Pancreas (tissue), 10 donors: Measurements from ENCODE around the gene PHYH. TPM values are rescaled to one million over a fixed set of nuclear protein-coding genes. Genes with fewer than 3 reads are reported as not detected.
"Not testable (repeated sequence)": the region's sequence is repeated elsewhere in the genome, so short reads cannot be mapped to it uniquely, and the experiment has no call there.

Experiments
- ATAC-seq, 4 donors: fragments of 200-7000 bp; cut with Tn5 transposase; one replicate each; pipeline versions ENCODE4 v1.8.0 to v1.9.1; 2020; ENCODE audit warnings: mild to moderate bottlenecking in 4 of 4, moderate library complexity in 4 of 4
- DNase-seq, 6 donors: peaks; one replicate each; pipeline ENCODE4 v3.0.0-alpha.2; 2020
- FAIRE-seq: peaks from 2 replicates; lab custom pipeline; 2012; peaks lifted over from hg19 to GRCh38; lab: Jason Lieb, UNC
- H3K27ac ChIP-seq, 4 donors: fragments of 200-600 bp; sonication (generic); 1 replicate in 3 of 4; 2 replicates in 1 of 4; pipeline versions ENCODE4 v1.5.0 to v1.8.0; 2020
- H3K27me3 ChIP-seq, 4 donors: fragments of 200-600 bp; one replicate each; pipeline ENCODE4 v1.8.0; 2021
- H3K36me3 ChIP-seq, 3 donors: fragments of 200-600 bp; sonication (generic) in 1 of 3; one replicate each; pipeline versions ENCODE4 v1.5.0 to v1.8.0; 2020 to 2021
- H3K4me1 ChIP-seq, 3 donors: fragments of 200-600 bp; one replicate each; pipeline ENCODE4 v1.8.0; 2021
- H3K4me3 ChIP-seq, 4 donors: fragments of 200-600 bp; sonication (generic) in 2 of 4; one replicate each; pipeline versions ENCODE4 v1.5.0 to v1.8.0; 2020 to 2021
- H3K9me3 ChIP-seq, 4 donors: fragments of 200-600 bp; one replicate each; pipeline ENCODE4 v1.8.0; 2021
- WGBS, 2 donors: extraction: QIAGEN DNeasy Blood & Tissue Kit; methylation state at CpG; one replicate each; pipeline ENCODE4 v1.1.7; 2013; 5-methylcytosine and 5-hydroxymethylcytosine counted together
- intact Hi-C, 3 donors: fragments of 100-400 bp; cut with DNase I; formaldehyde crosslinking; loops; one replicate each; pipeline versions ENCODE4 v1.11.1 to v1.14.2; 2022
- polyA plus RNA-seq, 2 donors: library from polyadenylated mRNA; stranded (reverse); fragments of 200-250 nt; gene quantifications; one replicate each; pipeline ENCODE4 v1.2.3, GENCODE V29; 2013
- total RNA-seq, 6 donors: library from RNA; stranded (reverse); fragmentation: NEBNext Ultra II Directional in 4 of 6; extraction: Animal tissue kit (Norgen Biotek cat#: 25700) in 4 of 6; gene quantifications; one replicate each; pipeline versions ENCODE4 v1.2.1 to v1.2.4, GENCODE V29; 2021 to 2023
- TF ChIP-seq, protein P1 (sequence below), 4 donors: fragments of 200-600 bp; sonication (generic) in 3 of 4; IDR thresholded peaks; one replicate each; pipeline versions ENCODE4 v1.5.0 to v1.8.0; 2021; ENCODE audit warnings: antibody characterized with exemption in 4 of 4
- donor health status: healthy with polysubstance abuse.
- donor health status: DM: no; HTN: no; CAD: no; lungs with moderate emphysema.
- donor health status: DM: no; HTN: no; CAD: no.
- donor health status: control.
- donor health status: control.
- donor health status: Bipolar disorder and iron deficiency.
- donor health status: DM: yes; HTN: yes; CAD: no.
- donor health status: DM: no; HTN: no; CAD: no.
- donor health status: DM: no; HTN: no; CAD: no.
- donor health status: DM: yes; HTN: yes; CAD: no.

The PHYH gene
- total and polyA plus RNA-seq, 8 donors = 13.4 to 32.0 (median 19.3) TPM

DNA sequence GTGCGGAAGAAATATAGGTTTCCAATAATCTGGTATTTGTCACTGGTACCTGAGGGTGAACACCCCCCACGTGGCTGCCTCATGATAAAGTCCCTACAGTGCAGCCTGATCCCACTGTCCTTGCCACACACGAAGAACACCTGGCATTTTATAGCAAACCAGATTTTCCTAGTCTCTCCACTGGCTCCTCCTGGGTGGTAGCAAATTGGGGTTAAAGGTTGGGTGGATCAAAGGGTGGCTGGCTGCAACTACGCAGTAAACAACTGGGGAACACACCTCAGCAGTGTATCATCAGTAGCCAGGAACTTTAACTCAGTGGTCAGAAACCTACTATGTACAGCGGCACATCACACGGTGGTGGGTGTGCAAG is 37.9 kb upstream of the PHYH start:
- no peaks in the 10 kb centered on the region for H3K4me1 ChIP-seq
- H3K27me3 ChIP-seq = no peaks in the 10 kb centered on the region
- DNase-seq (no peak), FAIRE-seq (no peak), ATAC-seq (no peak)
- no peak overlapping the region for H3K4me3 ChIP-seq
- TF ChIP-seq, protein P1, sequence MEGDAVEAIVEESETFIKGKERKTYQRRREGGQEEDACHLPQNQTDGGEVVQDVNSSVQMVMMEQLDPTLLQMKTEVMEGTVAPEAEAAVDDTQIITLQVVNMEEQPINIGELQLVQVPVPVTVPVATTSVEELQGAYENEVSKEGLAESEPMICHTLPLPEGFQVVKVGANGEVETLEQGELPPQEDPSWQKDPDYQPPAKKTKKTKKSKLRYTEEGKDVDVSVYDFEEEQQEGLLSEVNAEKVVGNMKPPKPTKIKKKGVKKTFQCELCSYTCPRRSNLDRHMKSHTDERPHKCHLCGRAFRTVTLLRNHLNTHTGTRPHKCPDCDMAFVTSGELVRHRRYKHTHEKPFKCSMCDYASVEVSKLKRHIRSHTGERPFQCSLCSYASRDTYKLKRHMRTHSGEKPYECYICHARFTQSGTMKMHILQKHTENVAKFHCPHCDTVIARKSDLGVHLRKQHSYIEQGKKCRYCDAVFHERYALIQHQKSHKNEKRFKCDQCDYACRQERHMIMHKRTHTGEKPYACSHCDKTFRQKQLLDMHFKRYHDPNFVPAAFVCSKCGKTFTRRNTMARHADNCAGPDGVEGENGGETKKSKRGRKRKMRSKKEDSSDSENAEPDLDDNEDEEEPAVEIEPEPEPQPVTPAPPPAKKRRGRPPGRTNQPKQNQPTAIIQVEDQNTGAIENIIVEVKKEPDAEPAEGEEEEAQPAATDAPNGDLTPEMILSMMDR (IDR thresholded peaks at IDR 0.05) = no peak
- no peaks in the 10 kb centered on the region for H3K9me3 ChIP-seq
- WGBS, 2 donors = 88% methylated on average over 6 of the region's 6 CpGs
- intact Hi-C loops = no loop called here
- H3K36me3 ChIP-seq = peaks cover 0 to 7% (median 0%) of the 10 kb centered on the region in 3 donors
- H3K27ac ChIP-seq = no peak overlapping the region

DNA sequence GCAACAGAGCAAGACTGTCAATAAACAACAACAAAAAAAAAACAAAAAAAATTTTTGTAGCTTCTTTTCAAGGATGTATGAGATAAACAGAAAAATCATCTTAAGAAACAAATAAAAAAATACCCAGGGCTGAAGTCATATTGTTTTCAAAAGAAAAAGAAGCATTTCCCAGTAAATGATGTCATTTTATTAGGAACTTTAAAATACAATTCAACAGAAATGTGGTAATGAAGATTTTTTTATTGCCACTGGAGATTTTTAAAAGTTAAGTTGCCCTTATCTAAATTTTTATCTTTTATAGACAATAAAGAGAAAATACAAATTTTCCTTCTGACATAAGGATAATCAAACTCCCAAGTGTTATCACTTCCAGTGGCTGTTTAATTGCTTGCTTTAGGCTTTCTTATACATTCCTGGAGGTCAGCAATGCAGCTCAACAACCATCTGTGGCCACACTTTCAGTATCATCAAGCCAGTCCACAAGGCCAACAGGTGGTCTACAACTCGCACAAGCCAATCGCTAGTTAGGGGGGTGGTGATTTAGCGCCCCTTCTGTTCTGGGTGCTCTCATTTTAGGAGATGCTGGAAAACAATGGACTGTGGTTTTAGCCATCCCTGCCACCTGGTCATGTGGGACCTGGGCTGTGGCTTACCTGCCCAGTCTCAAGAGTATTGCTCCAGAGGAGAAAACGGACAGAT is 37.4 kb upstream of the PHYH start:
- no peaks in the 10 kb centered on the region for H3K4me1 ChIP-seq
- H3K27ac ChIP-seq = no peak overlapping the region
- FAIRE-seq (no peak), ATAC-seq (no peak), DNase-seq (no peak)
- 89 to 93% methylated on average over 4 of the region's 4 CpGs for WGBS, 2 donors
- H3K27me3 ChIP-seq = no peaks in the 10 kb centered on the region
- H3K36me3 ChIP-seq = peaks cover 0 to 13% (median 2%) of the 10 kb centered on the region in 3 donors
- intact Hi-C loops = no loop called here
- TF ChIP-seq, protein P1 (IDR thresholded peaks at IDR 0.05) = no peak
- no peaks in the 10 kb centered on the region for H3K9me3 ChIP-seq
- no peak overlapping the region for H3K4me3 ChIP-seq

DNA sequence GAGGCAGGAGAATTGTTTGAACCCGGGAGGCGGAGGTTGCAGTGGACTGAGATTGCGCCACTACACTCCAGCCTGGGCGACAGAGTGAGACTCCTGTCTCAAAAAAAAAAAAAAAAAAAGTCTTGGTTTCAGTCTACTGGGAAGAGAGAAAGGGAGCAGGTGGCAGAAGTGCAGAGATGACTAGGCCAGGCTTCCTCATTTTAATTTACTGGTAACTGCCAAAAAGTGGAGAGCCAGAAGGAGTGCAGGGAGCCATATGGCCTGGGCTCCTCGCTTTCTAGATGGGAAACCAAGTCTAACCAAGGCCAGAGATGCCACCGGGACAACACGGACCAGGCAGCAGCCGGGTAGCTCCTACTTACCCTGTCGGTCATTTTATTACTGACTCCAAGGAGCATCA is 36.0 kb upstream of the PHYH start:
- Histone ChIP-seq H3K9me3 (no peaks in the 10 kb centered on the region), H3K4me3 (no peak overlapping the region), H3K27ac (no peak overlapping the region), H3K4me1 (no peaks in the 10 kb centered on the region), H3K27me3 (no peaks in the 10 kb centered on the region), H3K36me3 (peaks cover 0 to 27% (median 4%) of the 10 kb centered on the region in 3 donors)
- FAIRE-seq = no peak
- TF ChIP-seq, protein P1 (IDR thresholded peaks at IDR 0.05) = no peak
- intact Hi-C loops = no loop called here
- DNase-seq = no peak
- no peak for ATAC-seq
- WGBS, 2 donors = 92 to 96% methylated on average over 9 of the region's 9 CpGs

DNA sequence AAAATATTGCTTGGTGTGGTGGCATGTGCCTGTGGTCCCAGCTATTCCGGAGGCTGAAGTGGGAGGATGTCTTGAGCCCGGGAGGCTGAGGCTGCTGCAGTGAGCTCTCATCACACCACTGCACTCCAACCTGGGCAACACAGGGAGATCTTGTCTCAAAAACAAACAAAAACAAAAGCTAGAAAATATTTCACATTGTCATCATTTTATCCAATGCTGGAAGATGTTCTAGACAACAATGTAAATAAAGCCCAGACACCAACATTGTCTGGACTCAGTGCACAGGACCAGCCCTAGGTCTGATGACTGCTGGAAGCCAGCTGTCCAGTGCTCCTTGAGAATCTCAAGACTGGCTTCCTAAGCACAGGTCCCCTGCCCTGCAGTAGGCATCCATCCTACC is 34.7 kb upstream of the PHYH start:
- intact Hi-C loops = no loop called here
- H3K36me3 ChIP-seq = peaks cover 0 to 26% (median 4%) of the 10 kb centered on the region in 3 donors
- no peak for FAIRE-seq
- no peaks in the 10 kb centered on the region for H3K9me3 ChIP-seq
- ATAC-seq = no peak
- H3K4me1 ChIP-seq = no peaks in the 10 kb centered on the region
- WGBS, 2 donors = 92 to 100% methylated on average over 2 of the region's 2 CpGs
- H3K27ac ChIP-seq = no peak overlapping the region
- TF ChIP-seq, protein P1 (IDR thresholded peaks at IDR 0.05) = no peak
- no peak overlapping the region for H3K4me3 ChIP-seq
- H3K27me3 ChIP-seq = no peaks in the 10 kb centered on the region
- DNase-seq = no peak

DNA sequence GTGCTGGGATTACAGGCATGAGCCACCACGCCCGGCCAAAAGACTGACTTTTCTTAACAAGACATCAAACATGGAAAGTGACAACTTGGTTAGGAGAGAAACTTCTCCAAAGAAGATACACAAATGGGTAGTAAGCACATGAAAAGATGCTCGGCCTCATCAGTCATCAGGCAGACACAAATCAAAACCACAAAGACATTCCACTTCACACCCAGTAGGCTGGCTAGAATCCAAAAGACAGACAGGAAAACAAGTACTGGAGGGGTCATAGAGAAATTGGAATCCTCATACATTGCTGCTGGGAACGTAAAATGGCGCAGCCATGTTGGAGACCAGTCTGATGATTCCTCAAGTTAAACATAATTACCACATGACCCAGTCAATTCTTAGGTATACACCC is 31.8 kb upstream of the PHYH start:
- no peaks in the 10 kb centered on the region for H3K4me1 ChIP-seq
- ATAC-seq (no peak), DNase-seq (no peak), FAIRE-seq (no peak)
- no peaks in the 10 kb centered on the region for H3K9me3 ChIP-seq
- H3K36me3 ChIP-seq = peaks cover 4 to 47% (median 6%) of the 10 kb centered on the region in 3 donors
- intact Hi-C loops = no loop called here
- TF ChIP-seq, protein P1 (IDR thresholded peaks at IDR 0.05) = no peak
- H3K27ac ChIP-seq = no peak overlapping the region
- no peak overlapping the region for H3K4me3 ChIP-seq
- H3K27me3 ChIP-seq = no peaks in the 10 kb centered on the region
- WGBS, 2 donors = 96 to 99% methylated on average over 5 of the region's 5 CpGs

DNA sequence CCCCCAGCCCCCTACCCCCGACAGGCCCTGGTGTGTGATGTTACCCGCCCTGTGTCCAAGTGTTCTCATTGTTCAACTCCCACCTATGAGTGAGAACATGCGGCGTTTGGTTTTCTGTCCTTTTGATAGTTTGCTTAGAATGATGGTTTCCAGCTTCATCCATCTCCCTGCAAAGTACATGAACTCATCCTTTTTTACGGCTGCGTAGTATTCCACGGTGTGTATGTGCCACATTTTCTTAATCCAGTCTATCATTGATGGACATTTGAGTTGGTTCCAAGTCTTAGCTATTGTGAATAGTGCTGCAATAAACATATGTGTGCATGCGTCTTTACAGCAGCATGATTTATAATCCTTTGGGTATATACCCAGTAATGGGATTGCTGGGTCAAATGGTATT is 31.1 kb upstream of the PHYH start:
- FAIRE-seq, H3K27ac ChIP-seq, DNase-seq, H3K4me3 ChIP-seq, intact Hi-C loops, H3K4me1 ChIP-seq, H3K9me3 ChIP-seq, ATAC-seq, H3K27me3 ChIP-seq: not testable (repeated sequence)
- H3K36me3 ChIP-seq = peaks cover 4 to 53% (median 6%) of the 10 kb centered on the region in 3 donors
- 97 to 99% methylated on average over 8 of the region's 8 CpGs for WGBS, 2 donors
